Measurements from ENCODE around the gene BABAM2. TPM values are rescaled to one million over a fixed set of nuclear protein-coding genes. Genes with fewer than 3 reads are reported as not detected.
A peak's percentile ranks its signal among the peaks of the same experiment; 100 is the strongest.

Gene BABAM2
- total RNA-seq, 1 experiment from 2014 or later: 57.6 TPM

- Mint-ChIP-seq H3K4me3 (ENCODE audit: unreplicated experiment) (no peak overlapping the region), H3K4me1 (ENCODE audit: insufficient read depth, unreplicated experiment) (peaks cover 43% of the 10 kb centered on the region), H3K27me3 (ENCODE audit: insufficient read depth, unreplicated experiment) (no peaks in the 10 kb centered on the region), H3K9me3 (ENCODE audit: unreplicated experiment) (no peaks in the 10 kb centered on the region), H3K36me3 (ENCODE audit: insufficient read depth, unreplicated experiment) (peaks cover 17% of the 10 kb centered on the region), H3K27ac (ENCODE audit: low read depth, unreplicated experiment) (peak overlapping the region; percentile 68)
- intact Hi-C loops (cut with micrococcal nuclease): no loop called here
- ChIA-PET POLR2A (interaction anchor here (0.6 to 1.9 kb wide), 6 partner anchors 10 to 410 kb away, joined by 3 to 19 read pairs (median 3); no protein-coding TSS in a partner anchor), CTCF (interaction anchor here (0.6 to 1.0 kb wide), 2 partner anchors 160 to 239 kb away, joined by 3 read pairs; no protein-coding TSS in a partner anchor)
- TF ChIP-seq, protein P1, sequence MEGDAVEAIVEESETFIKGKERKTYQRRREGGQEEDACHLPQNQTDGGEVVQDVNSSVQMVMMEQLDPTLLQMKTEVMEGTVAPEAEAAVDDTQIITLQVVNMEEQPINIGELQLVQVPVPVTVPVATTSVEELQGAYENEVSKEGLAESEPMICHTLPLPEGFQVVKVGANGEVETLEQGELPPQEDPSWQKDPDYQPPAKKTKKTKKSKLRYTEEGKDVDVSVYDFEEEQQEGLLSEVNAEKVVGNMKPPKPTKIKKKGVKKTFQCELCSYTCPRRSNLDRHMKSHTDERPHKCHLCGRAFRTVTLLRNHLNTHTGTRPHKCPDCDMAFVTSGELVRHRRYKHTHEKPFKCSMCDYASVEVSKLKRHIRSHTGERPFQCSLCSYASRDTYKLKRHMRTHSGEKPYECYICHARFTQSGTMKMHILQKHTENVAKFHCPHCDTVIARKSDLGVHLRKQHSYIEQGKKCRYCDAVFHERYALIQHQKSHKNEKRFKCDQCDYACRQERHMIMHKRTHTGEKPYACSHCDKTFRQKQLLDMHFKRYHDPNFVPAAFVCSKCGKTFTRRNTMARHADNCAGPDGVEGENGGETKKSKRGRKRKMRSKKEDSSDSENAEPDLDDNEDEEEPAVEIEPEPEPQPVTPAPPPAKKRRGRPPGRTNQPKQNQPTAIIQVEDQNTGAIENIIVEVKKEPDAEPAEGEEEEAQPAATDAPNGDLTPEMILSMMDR (IDR thresholded peaks at IDR 0.05; ENCODE audit: unreplicated experiment): no peak
- peak; percentile 57 for DNase-seq (ENCODE audit: unreplicated experiment)
- no TSS peak for BruUV-seq (replicated peaks)
These were observed 102.9 kb downstream of the BABAM2 start for GRCh38 chr2:27993402-27993787.

DNA sequence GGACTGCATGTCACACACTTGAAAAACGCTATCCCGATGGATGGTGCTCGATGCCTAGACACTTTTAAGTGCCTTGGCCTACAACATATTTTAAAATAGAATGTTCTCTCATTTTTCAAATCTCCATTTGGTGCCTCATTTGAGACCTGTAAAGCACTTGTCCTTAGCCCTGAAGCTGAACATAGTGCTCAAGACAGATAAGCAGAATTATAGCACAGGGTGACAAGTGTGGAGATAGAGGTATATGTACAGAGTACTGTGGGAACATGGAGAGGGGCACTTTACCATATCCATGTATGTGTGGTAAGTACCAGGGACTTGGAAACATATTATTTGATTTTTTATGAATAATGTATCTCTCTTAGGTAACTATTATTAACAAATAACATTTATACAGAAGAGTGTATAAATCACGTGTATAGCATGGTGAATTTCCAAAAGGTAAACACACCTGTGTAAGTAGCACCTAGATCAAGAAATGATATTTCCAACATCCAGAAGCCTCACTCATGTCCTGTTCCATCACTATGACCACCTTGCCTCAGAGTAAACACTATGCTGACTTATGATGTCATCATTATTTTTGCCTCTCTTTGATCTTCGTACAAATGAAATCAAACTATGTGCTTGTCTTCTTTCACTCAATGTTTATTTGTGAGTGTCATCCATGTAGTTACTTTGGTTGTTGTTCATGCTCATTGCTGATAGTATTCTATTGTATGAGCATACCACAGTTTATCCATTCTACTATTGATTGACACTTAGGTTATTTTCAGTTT lies 103.6 kb downstream of the BABAM2 start:
- no peaks in the 10 kb centered on the region for H3K27me3 Mint-ChIP-seq (ENCODE audit: insufficient read depth, unreplicated experiment)
- POLR2A ChIA-PET: interaction anchor here (0.6 to 1.9 kb wide), 5 partner anchors 9 to 41 kb away, joined by 3 to 19 read pairs (median 3); no protein-coding TSS in a partner anchor
- peaks cover 15% of the 10 kb centered on the region for H3K36me3 Mint-ChIP-seq (ENCODE audit: insufficient read depth, unreplicated experiment)
- H3K4me3 Mint-ChIP-seq (ENCODE audit: unreplicated experiment): no peak overlapping the region
- no peak for DNase-seq (ENCODE audit: unreplicated experiment)
- peaks cover 40% of the 10 kb centered on the region for H3K4me1 Mint-ChIP-seq (ENCODE audit: insufficient read depth, unreplicated experiment)
- CTCF ChIA-PET: interaction anchor here (1.0 kb wide), 1 partner anchor 240 kb away, joined by 3 read pairs; no protein-coding TSS in a partner anchor
- intact Hi-C loops (cut with micrococcal nuclease): no loop called here
- no TSS peak for BruUV-seq (replicated peaks)
- H3K27ac Mint-ChIP-seq (ENCODE audit: low read depth, unreplicated experiment): peak overlapping the region; percentile 68
- TF ChIP-seq, protein P1 (IDR thresholded peaks at IDR 0.05; ENCODE audit: unreplicated experiment): no peak
- no peaks in the 10 kb centered on the region for H3K9me3 Mint-ChIP-seq (ENCODE audit: unreplicated experiment)

DNA sequence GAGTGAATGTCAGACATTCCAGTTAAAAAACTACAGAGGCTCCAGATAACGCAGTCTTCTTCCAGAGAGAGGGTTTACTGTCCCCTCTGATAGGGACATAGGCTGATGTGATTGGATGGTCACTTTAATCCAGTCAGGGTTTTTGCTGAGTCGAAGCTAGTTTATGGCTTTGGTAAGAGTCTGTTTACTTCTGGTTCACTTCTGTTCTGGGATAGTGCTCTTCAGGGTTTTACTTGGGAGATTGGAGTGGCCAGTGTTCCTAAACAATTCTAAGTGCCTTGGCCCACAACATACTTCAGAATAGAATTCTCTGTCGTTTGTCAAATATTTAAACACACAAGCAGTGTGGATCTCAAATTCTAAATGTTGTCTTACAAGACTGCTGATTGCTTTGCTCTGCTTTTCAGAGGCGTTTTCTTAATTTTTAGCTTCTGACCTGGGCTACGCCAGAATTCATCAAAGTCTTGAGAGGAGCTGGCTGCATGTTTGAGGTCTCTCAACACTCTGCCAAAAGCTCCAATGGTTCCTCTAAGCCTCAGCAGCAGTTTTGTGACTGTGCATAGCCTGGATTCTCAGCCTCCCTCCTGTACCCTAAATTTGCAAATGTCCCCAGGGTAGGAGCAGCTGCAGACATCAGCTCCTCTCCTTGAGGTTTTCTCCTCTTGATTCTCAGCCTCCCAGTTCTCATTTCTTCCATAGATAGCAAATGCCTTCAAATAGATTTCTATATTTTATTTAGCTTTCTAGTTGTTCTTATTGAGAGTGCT lies 105.8 kb downstream of the BABAM2 start:
- ChIA-PET POLR2A (interaction anchor here (0.8 to 1.0 kb wide), 3 partner anchors 19 to 306 kb away, joined by 3 read pairs; no protein-coding TSS in a partner anchor), CTCF (interaction anchor here (0.6 to 0.8 kb wide), 3 partner anchors 13 to 254 kb away, joined by 3 read pairs; no protein-coding TSS in a partner anchor)
- DNase-seq (ENCODE audit: unreplicated experiment): no peak
- Mint-ChIP-seq H3K27ac (ENCODE audit: low read depth, unreplicated experiment) (peak overlapping the region; percentile 75), H3K9me3 (ENCODE audit: unreplicated experiment) (peaks cover 10% of the 10 kb centered on the region), H3K4me1 (ENCODE audit: insufficient read depth, unreplicated experiment) (peaks cover 32% of the 10 kb centered on the region), H3K36me3 (ENCODE audit: insufficient read depth, unreplicated experiment) (peaks cover 10% of the 10 kb centered on the region), H3K4me3 (ENCODE audit: unreplicated experiment) (no peak overlapping the region), H3K27me3 (ENCODE audit: insufficient read depth, unreplicated experiment) (no peaks in the 10 kb centered on the region)
- TF ChIP-seq, protein P1 (IDR thresholded peaks at IDR 0.05; ENCODE audit: unreplicated experiment): no peak
- no TSS peak for BruUV-seq (replicated peaks)
- intact Hi-C loops (cut with micrococcal nuclease): no loop called here

GRCh38 chr2:28000287-28000686 lies 109.8 kb downstream of the BABAM2 start:
- BruUV-seq (replicated peaks): no TSS peak
- Mint-ChIP-seq H3K27me3 (ENCODE audit: insufficient read depth, unreplicated experiment) (no peaks in the 10 kb centered on the region), H3K4me3 (ENCODE audit: unreplicated experiment) (no peak overlapping the region), H3K27ac (ENCODE audit: low read depth, unreplicated experiment) (no peak overlapping the region), H3K36me3 (ENCODE audit: insufficient read depth, unreplicated experiment) (peaks cover 15% of the 10 kb centered on the region), H3K9me3 (ENCODE audit: unreplicated experiment) (peaks cover 12% of the 10 kb centered on the region), H3K4me1 (ENCODE audit: insufficient read depth, unreplicated experiment) (peaks cover 13% of the 10 kb centered on the region)
- ChIA-PET POLR2A (no interaction called here), CTCF (no interaction called here)
- TF ChIP-seq, protein P1 (IDR thresholded peaks at IDR 0.05; ENCODE audit: unreplicated experiment): no peak
- DNase-seq (ENCODE audit: unreplicated experiment): no peak
- intact Hi-C loops (cut with micrococcal nuclease): no loop called here

Measured in MCF 10A (cell line).